HepG2 (cell line): ENCODE data around the gene SLC16A1. TPM values are rescaled to one million over a fixed set of nuclear protein-coding genes. Genes with fewer than 3 reads are reported as not detected.

Source experiments
- ATAC-seq: fragments of 200-7000 bp; cut with Tn5 transposase; 3 replicates; pipeline ENCODE4 v1.9.1; 2020; ENCODE audit warnings: mild to moderate bottlenecking, moderate library complexity
- BruUV-seq: library from RNA; stranded (reverse); fragments of 400-500 nt; replicated peaks from 2 replicates; lab custom pipeline; 2021; lab: Mats Ljungman, UMichigan
- CTCF ChIA-PET: fragments of 300-600 bp; formaldehyde crosslinking; extraction: SDS; loops from one replicate; lab custom pipeline; 2021; ENCODE audit warnings: low total read pairs, inconsistent platforms, low intra/inter-chr PET ratio; lab: Yijun Ruan, JAX
- POLR2A ChIA-PET: fragments of 350-600 bp; sonication (Branson Sonifier 250); formaldehyde crosslinking; loops from one replicate; lab custom pipeline; 2020; ENCODE audit warnings: antibody characterized with exemption, inconsistent platforms; lab: Yijun Ruan, JAX
- DNase-seq: peaks from one replicate; pipeline ENCODE4 v3.0.0-alpha.2; 2015; ENCODE audit warnings: low spot score
- FAIRE-seq: peaks from 3 replicates; lab custom pipeline; 2011; peaks lifted over from hg19 to GRCh38; lab: Jason Lieb, UNC
- H2AFZ ChIP-seq: one replicate; pipeline ENCODE4 v1.6.1; 2011; ENCODE audit warnings: low read length, inconsistent platforms
- H3K27ac ChIP-seq: fragments of 300-600 bp; 3 replicates; pipeline ENCODE4 v1.8.0; 2011; ENCODE audit warnings: mixed run types, mild to moderate bottlenecking, mixed read lengths, low read length, inconsistent platforms; ENCODE audit not compliant: insufficient read depth; ENCODE audit errors: extremely low read length
- H3K27me3 ChIP-seq, 2 experiments: fragments of 200-600 bp in 1 of 2; 2 replicates in 1 of 2; 3 replicates in 1 of 2; pipeline versions ENCODE4 v1.6.0 to v1.8.0; 2011; ENCODE audit warnings: low read length in 2 of 2, mild to moderate bottlenecking in 2 of 2, moderate library complexity in 2 of 2, inconsistent platforms in 1 of 2; ENCODE audit not compliant: insufficient read depth in 2 of 2, control insufficient read depth in 1 of 2
- H3K36me3 ChIP-seq, 2 experiments: fragments of 200-600 bp in 1 of 2; replicated peaks in 1 of 2; 2 replicates in 1 of 2; 3 replicates in 1 of 2; pipeline versions ENCODE4 v1.5.1 to v1.8.0; 2011; ENCODE audit warnings: low read length in 2 of 2, inconsistent platforms in 1 of 2; ENCODE audit not compliant: insufficient read depth in 2 of 2, control insufficient read depth in 1 of 2
- H3K4me1 ChIP-seq: 2 replicates; pipeline ENCODE4 v1.5.1; 2012; ENCODE audit warnings: low read length, inconsistent platforms; ENCODE audit not compliant: insufficient read depth
- H3K4me2 ChIP-seq: 2 replicates; pipeline ENCODE4 v1.6.0; 2011; ENCODE audit warnings: low read depth, low read length, inconsistent platforms
- H3K4me3 ChIP-seq, 3 experiments: fragments of 200-600 bp in 1 of 3; sonication (generic), shearing (Covaris generic) in 1 of 3; replicated peaks in 1 of 3; 2 replicates each; pipeline ENCODE4 v1.5.1; 2011 to 2016; ENCODE audit warnings: low read length in 3 of 3, inconsistent platforms in 2 of 3, low read depth in 2 of 3, mild to moderate bottlenecking in 2 of 3, control low read depth in 1 of 3, mixed read lengths in 1 of 3; ENCODE audit not compliant: insufficient read depth in 1 of 3
- H3K79me2 ChIP-seq: one replicate; pipeline ENCODE4 v1.6.1; 2011; ENCODE audit warnings: low read length, inconsistent platforms; ENCODE audit not compliant: insufficient read depth
- H3K9ac ChIP-seq: 2 replicates; pipeline ENCODE4 v1.6.0; 2011; ENCODE audit warnings: mild to moderate bottlenecking, low read depth, low read length, inconsistent platforms; ENCODE audit not compliant: insufficient read depth
- H3K9me3 ChIP-seq: 2 replicates; pipeline ENCODE4 v1.5.1; 2012; ENCODE audit warnings: mild to moderate bottlenecking, low read length
- H4K20me1 ChIP-seq: 2 replicates; pipeline ENCODE4 v1.6.0; 2011; ENCODE audit warnings: inconsistent platforms, mild to moderate bottlenecking, low read length, moderate library complexity; ENCODE audit not compliant: insufficient read depth
- GTF3A ChIP-seq: sonication (generic); formaldehyde crosslinking; conservative IDR thresholded peaks from 2 replicates; pipeline ENCODE4 v1.4.0; 2020; ENCODE audit warnings: mild to moderate bottlenecking, missing genetic modification reagents
- HNF4A ChIP-seq: sonication (generic); formaldehyde crosslinking; IDR thresholded peaks from 2 replicates; pipeline ENCODE4 v1.4.0; 2020; ENCODE audit warnings: missing genetic modification reagents
- KDM4B ChIP-seq: sonication (generic); formaldehyde crosslinking; IDR thresholded peaks from 2 replicates; pipeline ENCODE4 v1.4.0; 2020; ENCODE audit warnings: missing genetic modification reagents
- KLF16 ChIP-seq, 2 experiments: sonication (generic) in 1 of 2; formaldehyde crosslinking in 1 of 2; IDR thresholded peaks; 2 replicates each; pipeline versions ENCODE4 v1.6.1 to v1.8.0; 2016 to 2023; ENCODE audit warnings: missing genetic modification reagents in 2 of 2, missing compliant biosample characterization in 1 of 2
- MAFF ChIP-seq: IDR thresholded peaks from 2 replicates; pipeline ENCODE4 v1.6.1; 2011; ENCODE audit warnings: low read depth, low read length, improper control_type of control experiment
- MAZ ChIP-seq, 2 experiments: sonication (generic) in 1 of 2; formaldehyde crosslinking in 1 of 2; IDR thresholded peaks; 2 replicates each; pipeline versions ENCODE4 v1.5.0 to v1.6.1; 2012 to 2020; ENCODE audit warnings: low read depth in 2 of 2, mild to moderate bottlenecking in 2 of 2, borderline replicate concordance in 1 of 2, improper control_type of control experiment in 1 of 2, low read length in 1 of 2, missing genetic modification reagents in 1 of 2, moderate library complexity in 1 of 2
- MZF1 ChIP-seq: sonication (generic); formaldehyde crosslinking; IDR thresholded peaks from 2 replicates; pipeline ENCODE4 v1.8.1; 2023; ENCODE audit warnings: mild to moderate bottlenecking, missing genetic modification reagents, borderline replicate concordance
- NCOA2 ChIP-seq: sonication (generic); formaldehyde crosslinking; IDR thresholded peaks from 2 replicates; pipeline ENCODE4 v1.8.0; 2022; ENCODE audit warnings: inconsistent platforms
- NFATC3 ChIP-seq: sonication (generic); formaldehyde crosslinking; IDR thresholded peaks from 2 replicates; pipeline ENCODE4 v1.5.1; 2020; ENCODE audit warnings: mild to moderate bottlenecking, missing genetic modification reagents
- NKX3-1 ChIP-seq: sonication (generic); formaldehyde crosslinking; IDR thresholded peaks from 2 replicates; pipeline ENCODE4 v1.5.0; 2020; ENCODE audit warnings: missing genetic modification reagents
- RFXANK ChIP-seq: IDR thresholded peaks from 2 replicates; pipeline ENCODE4 v1.6.1; 2016
- SOX6 ChIP-seq, 2 experiments: fragments of 450-650 bp in 1 of 2; sonication (generic) in 1 of 2; formaldehyde crosslinking in 1 of 2; IDR thresholded peaks; 2 replicates each; pipeline versions ENCODE4 v1.4.0 to v1.6.1; 2017 to 2020; ENCODE audit warnings: antibody characterized with exemption in 1 of 2, mild to moderate bottlenecking in 1 of 2, missing genetic modification reagents in 1 of 2
- XRCC5 ChIP-seq: fragments of 200-400 bp; formaldehyde crosslinking; optimal IDR thresholded peaks from 2 replicates; pipeline ENCODE3; 2017; ENCODE audit warnings: mild to moderate bottlenecking, low read length
- ZC3H13 ChIP-seq: sonication (generic); formaldehyde crosslinking; IDR thresholded peaks from 2 replicates; pipeline ENCODE4 v1.8.1; 2023; ENCODE audit warnings: mild to moderate bottlenecking, missing genetic modification reagents, moderate library complexity
- ZKSCAN8 ChIP-seq: IDR thresholded peaks from 2 replicates; pipeline ENCODE4 v1.6.1; 2016; ENCODE audit warnings: borderline replicate concordance, missing genetic modification reagents, missing compliant biosample characterization
- ZNF780A ChIP-seq: sonication (generic); formaldehyde crosslinking; IDR thresholded peaks from 2 replicates; pipeline ENCODE4 v1.8.0; 2022; ENCODE audit warnings: mild to moderate bottlenecking, missing genetic modification reagents, moderate library complexity
- WGBS: methylation state at CpG from one replicate; pipeline ENCODE4 v1.1.6; 2017; ENCODE audit warnings: low lambda C conversion rate; 5-methylcytosine and 5-hydroxymethylcytosine counted together
- in situ Hi-C: cut with HindIII; loops from 2 replicates; pipeline ENCODE4 v1.10.0; 2017; ENCODE audit warnings: low pct_unique_long_range_greater_than_20kb; ENCODE audit not compliant: extremely low pct_ligation_motif_present
- intact Hi-C: fragments of 100-400 bp; cut with micrococcal nuclease; formaldehyde crosslinking; loops from one replicate; pipeline ENCODE4 v1.10.0; 2022; ENCODE audit not compliant: unreplicated experiment
- polyA plus RNA-seq, 8 experiments: library from polyadenylated mRNA; depleted of rRNA in 3 of 8; stranded (reverse) in 7 of 8; unstranded in 1 of 8; fragments of >200 nt; fragmentation: Illumina TruSeq in 4 of 8; extraction: Trizol in 4 of 8; gene quantifications; 2 replicates each; pipeline versions ENCODE4 v1.2.1 to v1.2.3, GENCODE V29; 2011 to 2016; ENCODE audit warnings: low read depth in 4 of 8, missing spikeins in 1 of 8, mixed read lengths in 1 of 8; ENCODE audit not compliant: insufficient read depth in 1 of 8
- total RNA-seq, 5 experiments: library from RNA; depleted of rRNA; stranded (reverse); fragments of >200 nt; fragmentation: Illumina TruSeq; extraction: Trizol; gene quantifications; 2 replicates each; pipeline ENCODE4 v1.2.3, GENCODE V29; 2016; ENCODE audit warnings: low read depth in 1 of 5
- TF ChIP-seq, protein P1 (sequence below): sonication (generic); formaldehyde crosslinking; IDR thresholded peaks from 2 replicates; pipeline ENCODE4 v1.4.0; 2020; ENCODE audit warnings: low read depth, missing genetic modification reagents

The SLC16A1 gene
- total and polyA plus RNA-seq, 2 of the 13 experiments (the other 11 are each of a cell fraction or from before 2014, with no cell fraction given), result 106 to 142 TPM

DNA sequence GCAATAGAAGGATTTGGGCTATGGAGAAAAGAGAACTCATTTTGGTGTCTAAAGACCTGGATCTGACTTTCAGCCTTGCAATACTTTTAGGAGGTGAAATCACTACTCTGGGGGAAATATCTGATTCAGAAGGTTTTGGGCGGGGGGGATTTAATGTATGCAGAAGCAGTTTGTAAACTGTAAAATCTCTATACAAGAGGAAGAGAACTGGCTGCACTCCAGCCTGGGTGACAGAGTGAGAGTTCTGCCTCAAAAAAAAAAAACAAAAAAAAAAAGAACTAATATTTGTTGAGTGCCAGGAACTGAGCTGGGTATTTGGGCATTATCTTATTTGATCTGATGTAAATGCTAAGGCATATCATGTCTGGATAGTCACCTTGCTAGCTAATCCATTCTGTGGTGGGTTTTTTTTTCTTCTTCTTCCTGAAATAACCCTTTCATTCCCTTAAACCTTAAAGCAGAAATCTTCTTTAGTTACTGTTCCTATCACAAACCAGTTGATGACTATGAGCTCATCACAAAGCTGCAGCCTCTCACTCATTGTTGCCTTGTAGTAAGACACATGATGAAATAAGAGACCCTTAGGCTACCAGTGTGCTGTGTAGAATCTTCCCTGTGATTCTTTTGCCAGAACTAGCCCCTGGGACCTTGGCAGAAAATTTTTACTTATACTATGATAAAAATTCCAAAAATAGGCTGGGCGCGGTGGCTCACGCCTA lies 35.6 kb upstream of the SLC16A1 start (continued):
- no peak for TF ChIP-seq ZNF780A (CRISPR knock-in tag)
- no peak for TF ChIP-seq MAZ (IDR thresholded peaks at IDR 0.05; ENCODE audit: borderline replicate concordance, low read depth, low read length)
- no peak for TF ChIP-seq MAZ (CRISPR knock-in tag; IDR thresholded peaks at IDR 0.05; ENCODE audit: low read depth)
- TF ChIP-seq ZKSCAN8 (CRISPR knock-in tag), result no peak
- no peak for TF ChIP-seq XRCC5
- no peak for TF ChIP-seq NKX3-1 (CRISPR knock-in tag)
- TF ChIP-seq NCOA2 (CRISPR knock-in tag), result no peak
- no peak for TF ChIP-seq HNF4A (CRISPR knock-in tag)
- TF ChIP-seq NFATC3 (CRISPR knock-in tag), result no peak

DNA sequence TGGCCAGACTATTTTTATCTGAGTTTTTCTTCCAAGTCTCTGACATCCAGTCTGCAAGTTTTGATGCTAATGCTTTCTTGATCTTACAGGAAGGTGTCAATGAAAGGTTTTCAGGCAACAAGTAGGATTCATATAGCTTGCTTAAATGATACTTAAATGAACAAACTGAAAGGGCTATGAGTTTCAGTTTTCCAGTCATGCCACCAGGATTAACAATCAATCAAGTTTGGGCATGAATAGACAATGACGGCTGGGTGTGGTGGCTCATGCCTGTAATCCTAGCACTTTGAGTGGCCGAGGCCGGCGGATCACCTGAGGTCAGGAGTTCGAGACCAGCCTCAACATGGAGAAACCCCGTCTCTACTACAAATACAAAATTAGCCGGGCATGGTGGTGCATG lies 34.3 kb upstream of the SLC16A1 start:
- peaks cover 0 to 2% of the 10 kb centered on the region in 2 experiments; a peak in 1 of 5 replicates for H3K36me3 ChIP-seq
- in situ Hi-C loops, result no loop called here
- POLR2A ChIA-PET, result no interaction called here
- no peaks in the 10 kb centered on the region for H3K79me2 ChIP-seq
- TF ChIP-seq, protein P1, sequence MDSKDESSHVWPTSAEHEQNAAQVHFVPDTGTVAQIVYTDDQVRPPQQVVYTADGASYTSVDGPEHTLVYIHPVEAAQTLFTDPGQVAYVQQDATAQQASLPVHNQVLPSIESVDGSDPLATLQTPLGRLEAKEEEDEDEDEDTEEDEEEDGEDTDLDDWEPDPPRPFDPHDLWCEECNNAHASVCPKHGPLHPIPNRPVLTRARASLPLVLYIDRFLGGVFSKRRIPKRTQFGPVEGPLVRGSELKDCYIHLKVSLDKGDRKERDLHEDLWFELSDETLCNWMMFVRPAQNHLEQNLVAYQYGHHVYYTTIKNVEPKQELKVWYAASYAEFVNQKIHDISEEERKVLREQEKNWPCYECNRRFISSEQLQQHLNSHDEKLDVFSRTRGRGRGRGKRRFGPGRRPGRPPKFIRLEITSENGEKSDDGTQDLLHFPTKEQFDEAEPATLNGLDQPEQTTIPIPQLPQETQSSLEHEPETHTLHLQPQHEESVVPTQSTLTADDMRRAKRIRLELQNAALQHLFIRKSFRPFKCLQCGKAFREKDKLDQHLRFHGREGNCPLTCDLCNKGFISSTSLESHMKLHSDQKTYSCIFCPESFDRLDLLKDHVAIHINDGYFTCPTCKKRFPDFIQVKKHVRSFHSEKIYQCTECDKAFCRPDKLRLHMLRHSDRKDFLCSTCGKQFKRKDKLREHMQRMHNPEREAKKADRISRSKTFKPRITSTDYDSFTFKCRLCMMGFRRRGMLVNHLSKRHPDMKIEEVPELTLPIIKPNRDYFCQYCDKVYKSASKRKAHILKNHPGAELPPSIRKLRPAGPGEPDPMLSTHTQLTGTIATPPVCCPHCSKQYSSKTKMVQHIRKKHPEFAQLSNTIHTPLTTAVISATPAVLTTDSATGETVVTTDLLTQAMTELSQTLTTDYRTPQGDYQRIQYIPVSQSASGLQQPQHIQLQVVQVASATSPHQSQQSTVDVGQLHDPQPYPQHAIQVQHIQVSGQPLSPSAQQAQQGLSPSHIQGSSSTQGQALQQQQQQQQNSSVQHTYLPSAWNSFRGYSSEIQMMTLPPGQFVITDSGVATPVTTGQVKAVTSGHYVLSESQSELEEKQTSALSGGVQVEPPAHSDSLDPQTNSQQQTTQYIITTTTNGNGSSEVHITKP (CRISPR knock-in tag), result no peak
- no peak for TF ChIP-seq MZF1
- no peak for TF ChIP-seq KDM4B (CRISPR knock-in tag)
- TF ChIP-seq RFXANK (CRISPR knock-in tag), result no peak
- no peak for TF ChIP-seq ZC3H13 (CRISPR knock-in tag)
- no peak for TF ChIP-seq MAFF
- no peak for TF ChIP-seq KLF16 (CRISPR knock-in tag; IDR thresholded peaks at IDR 0.05)
- TF ChIP-seq GTF3A, result no peak
- TF ChIP-seq SOX6 (IDR thresholded peaks at IDR 0.05), result no peak
- TF ChIP-seq SOX6 (CRISPR knock-in tag; IDR thresholded peaks at IDR 0.05), result no peak
- 98% methylated on average over 6 of the region's 7 CpGs for WGBS
- no peak overlapping the region for H3K9ac ChIP-seq
- intact Hi-C loops, result no loop called here
- H3K4me2 ChIP-seq, result no peak overlapping the region
- no peak overlapping the region for H2AFZ ChIP-seq
- H3K27me3 ChIP-seq, result no peaks in the 10 kb centered on the region
- DNase-seq (no peak), FAIRE-seq (no peak), ATAC-seq (no peak)
- no peak overlapping the region for H3K4me3 ChIP-seq
- BruUV-seq, result no TSS peak
- H3K9me3 ChIP-seq, result no peaks in the 10 kb centered on the region
- no peaks in the 10 kb centered on the region for H3K4me1 ChIP-seq
- CTCF ChIA-PET, result no interaction called here
- no peaks in the 10 kb centered on the region for H4K20me1 ChIP-seq
- H3K27ac ChIP-seq, result no peak overlapping the region
